PC-3 (cell line): ENCODE measurements around the gene THOC5. TPM values are rescaled to one million over a fixed set of nuclear protein-coding genes. Genes with fewer than 3 reads are reported as not detected.

Experiments
- ATAC-seq: fragments of 200-7000 bp; cut with Tn5 transposase; 2 replicates; pipeline ENCODE4 v1.9.1; 2020; ENCODE audit warnings: mild to moderate bottlenecking, moderate library complexity
- BruUV-seq: library from RNA; stranded (reverse); fragments of 400-500 nt; replicated peaks from 2 replicates; lab custom pipeline; 2021; lab: Mats Ljungman, UMichigan
- CTCF ChIA-PET: fragments of 300-600 bp; sonication (Branson Sonifier 250); formaldehyde crosslinking; loops from one replicate; lab custom pipeline; 2022; ENCODE audit warnings: antibody characterized with exemption; lab: Charles Lee
- POLR2A ChIA-PET: fragments of 300-600 bp; sonication (Branson Sonifier 250); formaldehyde crosslinking; loops from one replicate; lab custom pipeline; 2022; ENCODE audit warnings: antibody characterized with exemption; ENCODE audit not compliant: unreplicated experiment; lab: Charles Lee
- DNase-seq: peaks from one replicate; pipeline ENCODE4 v3.0.0-alpha.2; 2015
- H2AFZ ChIP-seq: fragments of 300-600 bp; sonication (generic); 2 replicates; pipeline ENCODE4 v1.6.0; 2016; ENCODE audit warnings: antibody characterized with exemption, low read length
- H3F3A ChIP-seq: fragments of 300-600 bp; sonication (generic); one replicate; pipeline ENCODE4 v1.6.0; 2017; ENCODE audit warnings: antibody characterized with exemption, low read length, control low read depth, mild to moderate bottlenecking; ENCODE audit not compliant: unreplicated experiment
- H3K27ac ChIP-seq: fragments of 300-600 bp; sonication (generic); 2 replicates; pipeline ENCODE4 v1.5.1; 2016; ENCODE audit warnings: mild to moderate bottlenecking, low read length
- H3K27me3 ChIP-seq: fragments of 300-600 bp; sonication (generic); 2 replicates; pipeline ENCODE4 v1.6.1; 2016; ENCODE audit warnings: low read length, mixed read lengths
- H3K36me3 ChIP-seq: fragments of 300-600 bp; sonication (generic); 2 replicates; pipeline ENCODE4 v1.6.1; 2016; ENCODE audit warnings: low read depth, mixed run types, low read length, mixed read lengths
- H3K4me1 ChIP-seq: fragments of 300-600 bp; sonication (generic); 2 replicates; pipeline ENCODE4 v1.5.1; 2016; ENCODE audit warnings: low read length; ENCODE audit not compliant: insufficient read depth
- H3K4me2 ChIP-seq: fragments of 300-600 bp; sonication (generic); 2 replicates; pipeline ENCODE4 v1.6.0; 2016; ENCODE audit warnings: low read length
- H3K4me3 ChIP-seq: fragments of 300-600 bp; sonication (generic); 2 replicates; pipeline ENCODE4 v1.5.1; 2016; ENCODE audit warnings: mild to moderate bottlenecking, low read length, mixed read lengths
- H3K79me2 ChIP-seq: fragments of 300-600 bp; sonication (generic); 2 replicates; pipeline ENCODE4 v1.6.1; 2017; ENCODE audit warnings: low read length, mixed read lengths
- H3K9ac ChIP-seq: fragments of 300-600 bp; sonication (generic); 2 replicates; pipeline ENCODE4 v1.6.0; 2016; ENCODE audit warnings: mild to moderate bottlenecking, low read length
- H3K9me2 ChIP-seq: fragments of 300-600 bp; sonication (generic); replicated peaks from 2 replicates; pipeline ENCODE4 v1.6.1; 2016; ENCODE audit warnings: mixed run types, low read length, mixed read lengths
- H3K9me3 ChIP-seq: fragments of 300-600 bp; sonication (generic); 2 replicates; pipeline ENCODE4 v1.6.1; 2016; ENCODE audit warnings: low read length, mixed read lengths
- H4K20me1 ChIP-seq: fragments of 300-600 bp; sonication (generic); 2 replicates; pipeline ENCODE4 v1.6.1; 2016; ENCODE audit warnings: low read length, mixed read lengths
- EZH2 ChIP-seq: fragments of 300-600 bp; sonication (generic); IDR thresholded peaks from one replicate; pipeline ENCODE4 v1.6.1; 2017; ENCODE audit warnings: antibody characterized with exemption, mild to moderate bottlenecking, low read length; ENCODE audit not compliant: unreplicated experiment
- EZH2phosphoT487 ChIP-seq: fragments of 300-600 bp; sonication (generic); IDR thresholded peaks from 2 replicates; pipeline ENCODE4 v1.6.1; 2018; ENCODE audit warnings: mild to moderate bottlenecking, antibody characterized with exemption, low read length, borderline replicate concordance
- intact Hi-C: fragments of 100-400 bp; cut with micrococcal nuclease; formaldehyde crosslinking; loops from 2 replicates; pipeline ENCODE4 v1.9.0; 2023
- total RNA-seq: library from RNA; depleted of rRNA; stranded (reverse); fragments of >200 nt; gene quantifications from 2 replicates; pipeline ENCODE4 v1.2.3, GENCODE V29; 2014
- TF ChIP-seq, protein P1 (sequence below): fragments of 300-600 bp; sonication (generic); conservative IDR thresholded peaks from 2 replicates; pipeline ENCODE4 v1.5.1; 2017; ENCODE audit warnings: antibody characterized with exemption, low read depth, mild to moderate bottlenecking, low read length

THOC5 gene
- total RNA-seq, 1 experiment from 2014 or later: 33.9 TPM

DNA sequence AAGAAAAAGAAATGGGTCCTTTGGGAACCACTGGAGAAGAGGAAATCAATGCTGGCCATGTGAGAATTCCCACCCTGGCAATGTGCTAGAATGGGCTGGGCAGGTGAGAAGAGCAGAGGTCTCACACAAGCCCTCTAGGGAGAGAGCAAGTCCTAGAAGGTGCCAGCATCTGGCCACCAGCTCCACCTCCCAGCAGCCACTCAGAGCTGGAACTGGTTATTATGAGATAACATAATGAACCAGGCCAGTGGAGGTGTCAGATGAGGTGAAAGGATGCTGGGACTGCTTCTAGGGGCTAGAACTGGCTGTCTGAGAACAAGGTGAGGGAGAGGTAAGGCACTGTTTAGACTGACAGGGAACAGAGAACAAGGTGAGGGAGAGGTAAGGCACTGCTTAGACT, 44.3 kb downstream of the THOC5 start:
- ChIA-PET POLR2A (no interaction called here), CTCF (no interaction called here)
- no TSS peak for BruUV-seq
- no peaks in the 10 kb centered on the region for H3K4me1 ChIP-seq
- H3K4me2 ChIP-seq: no peak overlapping the region
- no peak overlapping the region for H3K27ac ChIP-seq
- H3F3A ChIP-seq: no peaks in the 10 kb centered on the region
- no peaks in the 10 kb centered on the region for H3K9me3 ChIP-seq
- intact Hi-C loops: no loop called here
- H3K9ac ChIP-seq: no peak overlapping the region
- H3K36me3 ChIP-seq: peaks cover 24% of the 10 kb centered on the region
- ATAC-seq: no peak
- TF ChIP-seq, protein P1, sequence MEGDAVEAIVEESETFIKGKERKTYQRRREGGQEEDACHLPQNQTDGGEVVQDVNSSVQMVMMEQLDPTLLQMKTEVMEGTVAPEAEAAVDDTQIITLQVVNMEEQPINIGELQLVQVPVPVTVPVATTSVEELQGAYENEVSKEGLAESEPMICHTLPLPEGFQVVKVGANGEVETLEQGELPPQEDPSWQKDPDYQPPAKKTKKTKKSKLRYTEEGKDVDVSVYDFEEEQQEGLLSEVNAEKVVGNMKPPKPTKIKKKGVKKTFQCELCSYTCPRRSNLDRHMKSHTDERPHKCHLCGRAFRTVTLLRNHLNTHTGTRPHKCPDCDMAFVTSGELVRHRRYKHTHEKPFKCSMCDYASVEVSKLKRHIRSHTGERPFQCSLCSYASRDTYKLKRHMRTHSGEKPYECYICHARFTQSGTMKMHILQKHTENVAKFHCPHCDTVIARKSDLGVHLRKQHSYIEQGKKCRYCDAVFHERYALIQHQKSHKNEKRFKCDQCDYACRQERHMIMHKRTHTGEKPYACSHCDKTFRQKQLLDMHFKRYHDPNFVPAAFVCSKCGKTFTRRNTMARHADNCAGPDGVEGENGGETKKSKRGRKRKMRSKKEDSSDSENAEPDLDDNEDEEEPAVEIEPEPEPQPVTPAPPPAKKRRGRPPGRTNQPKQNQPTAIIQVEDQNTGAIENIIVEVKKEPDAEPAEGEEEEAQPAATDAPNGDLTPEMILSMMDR: no peak
- TF ChIP-seq EZH2 (no peak), EZH2phosphoT487 (no peak)
- no peaks in the 10 kb centered on the region for H3K79me2 ChIP-seq
- no peaks in the 10 kb centered on the region for H4K20me1 ChIP-seq
- no peak for DNase-seq
- no peak overlapping the region for H3K4me3 ChIP-seq
- H3K9me2 ChIP-seq: no peaks in the 10 kb centered on the region
- H2AFZ ChIP-seq: no peak overlapping the region
- H3K27me3 ChIP-seq: no peaks in the 10 kb centered on the region

DNA sequence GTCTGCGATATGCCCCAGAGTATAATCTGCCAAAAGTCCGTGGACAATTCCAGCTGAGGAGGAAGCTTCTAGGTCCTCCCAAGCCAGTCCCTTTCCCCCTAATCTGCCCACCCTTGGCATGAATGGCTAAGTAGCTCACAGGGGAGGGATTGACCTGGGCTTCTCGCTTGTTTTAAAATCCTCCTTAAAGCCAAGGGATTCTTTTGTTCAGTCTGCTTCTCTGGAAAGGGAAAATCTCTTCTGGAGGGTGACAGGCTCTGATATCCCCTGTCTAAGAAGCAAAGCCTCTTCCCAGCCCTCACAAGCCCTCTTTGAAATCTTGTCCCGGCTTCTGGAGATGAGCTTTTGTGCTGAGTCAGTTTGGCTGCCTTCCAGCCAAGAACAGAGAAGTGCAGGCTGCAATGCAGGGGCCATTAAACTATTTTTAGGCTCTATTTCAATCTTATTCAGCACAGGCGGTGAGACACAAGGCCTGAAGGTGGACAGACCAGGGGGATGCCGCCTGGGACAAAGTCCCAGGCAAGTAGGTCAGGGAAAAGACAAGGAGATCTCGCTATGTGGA, 49.7 kb downstream of the THOC5 start:
- no peaks in the 10 kb centered on the region for H3K9me3 ChIP-seq
- peaks cover 7% of the 10 kb centered on the region for H3K36me3 ChIP-seq
- no peak overlapping the region for H3K4me3 ChIP-seq
- H3K9me2 ChIP-seq: no peaks in the 10 kb centered on the region
- H3F3A ChIP-seq: no peaks in the 10 kb centered on the region
- H3K9ac ChIP-seq: no peak overlapping the region
- no peak overlapping the region for H3K4me2 ChIP-seq
- H3K4me1 ChIP-seq: no peaks in the 10 kb centered on the region
- H3K27ac ChIP-seq: no peak overlapping the region
- CTCF ChIA-PET: no interaction called here
- no peaks in the 10 kb centered on the region for H3K27me3 ChIP-seq
- H2AFZ ChIP-seq: no peak overlapping the region
- intact Hi-C loops: no loop called here
- TF ChIP-seq EZH2phosphoT487 (no peak), EZH2 (no peak)
- TF ChIP-seq, protein P1: no peak
- no TSS peak for BruUV-seq
- H4K20me1 ChIP-seq: no peaks in the 10 kb centered on the region
- DNase-seq (peak; percentile 17), ATAC-seq (no peak; the same call in 1 of the 2 replicates)
- POLR2A ChIA-PET: no interaction called here
- H3K79me2 ChIP-seq: no peaks in the 10 kb centered on the region

DNA sequence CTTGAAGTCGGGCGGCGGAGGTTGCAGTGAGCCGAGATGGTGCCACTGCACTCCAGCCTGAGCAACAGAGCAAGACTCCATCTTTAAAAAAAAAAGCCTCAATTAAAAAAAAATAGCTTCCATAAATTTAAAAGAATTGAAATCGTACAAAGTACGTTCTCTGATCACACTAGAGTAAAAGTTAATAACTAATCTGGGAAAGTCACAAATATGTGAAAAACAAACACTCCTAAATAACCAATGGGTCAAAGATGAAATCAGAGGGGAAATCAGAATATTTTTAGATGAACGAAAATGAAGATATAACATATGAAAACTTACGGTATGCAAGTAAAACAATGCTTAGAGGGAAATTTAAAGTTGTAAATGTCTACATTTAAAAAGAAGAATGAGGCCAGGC, 53.7 kb downstream of the THOC5 start:
- Histone ChIP-seq H3F3A (no peaks in the 10 kb centered on the region), H3K9me2 (no peaks in the 10 kb centered on the region), H3K36me3 (peaks cover 2% of the 10 kb centered on the region; the same call in 1 of the 2 replicates), H3K4me3 (no peak overlapping the region), H3K4me1 (no peaks in the 10 kb centered on the region), H3K79me2 (no peaks in the 10 kb centered on the region), H3K4me2 (no peak overlapping the region), H2AFZ (no peak overlapping the region), H3K27me3 (no peaks in the 10 kb centered on the region), H3K9ac (no peak overlapping the region), H3K9me3 (no peaks in the 10 kb centered on the region), H4K20me1 (no peaks in the 10 kb centered on the region), H3K27ac (no peak overlapping the region)
- ChIA-PET CTCF (no interaction called here), POLR2A (no interaction called here)
- no TSS peak for BruUV-seq
- DNase-seq (no peak), ATAC-seq (no peak)
- intact Hi-C loops: no loop called here
- TF ChIP-seq, protein P1: no peak
- TF ChIP-seq EZH2: no peak
- TF ChIP-seq EZH2phosphoT487: no peak
